HepG2 (cell line): ENCODE results near the gene JCAD. TPM values are rescaled to one million over a fixed set of nuclear protein-coding genes. Genes with fewer than 3 reads are reported as not detected.

Experiments
- ATAC-seq: fragments of 200-7000 bp; cut with Tn5 transposase; 3 replicates; pipeline ENCODE4 v1.9.1; 2020; ENCODE audit warnings: mild to moderate bottlenecking, moderate library complexity
- BruUV-seq: library from RNA; stranded (reverse); fragments of 400-500 nt; replicated peaks from 2 replicates; lab custom pipeline; 2021; lab: Mats Ljungman, UMichigan
- CTCF ChIA-PET: fragments of 300-600 bp; formaldehyde crosslinking; extraction: SDS; loops from one replicate; lab custom pipeline; 2021; ENCODE audit warnings: low total read pairs, inconsistent platforms, low intra/inter-chr PET ratio; lab: Yijun Ruan, JAX
- POLR2A ChIA-PET: fragments of 350-600 bp; sonication (Branson Sonifier 250); formaldehyde crosslinking; loops from one replicate; lab custom pipeline; 2020; ENCODE audit warnings: antibody characterized with exemption, inconsistent platforms; lab: Yijun Ruan, JAX
- DNase-seq: peaks from one replicate; pipeline ENCODE4 v3.0.0-alpha.2; 2015; ENCODE audit warnings: low spot score
- FAIRE-seq: peaks from 3 replicates; lab custom pipeline; 2011; peaks lifted over from hg19 to GRCh38; lab: Jason Lieb, UNC
- H2AFZ ChIP-seq: one replicate; pipeline ENCODE4 v1.6.1; 2011; ENCODE audit warnings: low read length, inconsistent platforms
- H3K27ac ChIP-seq: fragments of 300-600 bp; 3 replicates; pipeline ENCODE4 v1.8.0; 2011; ENCODE audit warnings: mixed run types, mild to moderate bottlenecking, mixed read lengths, low read length, inconsistent platforms; ENCODE audit not compliant: insufficient read depth; ENCODE audit errors: extremely low read length
- H3K27me3 ChIP-seq, 2 experiments: fragments of 200-600 bp in 1 of 2; 2 replicates in 1 of 2; 3 replicates in 1 of 2; pipeline versions ENCODE4 v1.6.0 to v1.8.0; 2011; ENCODE audit warnings: low read length in 2 of 2, mild to moderate bottlenecking in 2 of 2, moderate library complexity in 2 of 2, inconsistent platforms in 1 of 2; ENCODE audit not compliant: insufficient read depth in 2 of 2, control insufficient read depth in 1 of 2
- H3K36me3 ChIP-seq, 2 experiments: fragments of 200-600 bp in 1 of 2; replicated peaks in 1 of 2; 2 replicates in 1 of 2; 3 replicates in 1 of 2; pipeline versions ENCODE4 v1.5.1 to v1.8.0; 2011; ENCODE audit warnings: low read length in 2 of 2, inconsistent platforms in 1 of 2; ENCODE audit not compliant: insufficient read depth in 2 of 2, control insufficient read depth in 1 of 2
- H3K4me1 ChIP-seq: 2 replicates; pipeline ENCODE4 v1.5.1; 2012; ENCODE audit warnings: low read length, inconsistent platforms; ENCODE audit not compliant: insufficient read depth
- H3K4me2 ChIP-seq: 2 replicates; pipeline ENCODE4 v1.6.0; 2011; ENCODE audit warnings: low read depth, low read length, inconsistent platforms
- H3K4me3 ChIP-seq, 3 experiments: fragments of 200-600 bp in 1 of 3; sonication (generic), shearing (Covaris generic) in 1 of 3; replicated peaks in 1 of 3; 2 replicates each; pipeline ENCODE4 v1.5.1; 2011 to 2016; ENCODE audit warnings: low read length in 3 of 3, inconsistent platforms in 2 of 3, low read depth in 2 of 3, mild to moderate bottlenecking in 2 of 3, control low read depth in 1 of 3, mixed read lengths in 1 of 3; ENCODE audit not compliant: insufficient read depth in 1 of 3
- H3K79me2 ChIP-seq: one replicate; pipeline ENCODE4 v1.6.1; 2011; ENCODE audit warnings: low read length, inconsistent platforms; ENCODE audit not compliant: insufficient read depth
- H3K9ac ChIP-seq: 2 replicates; pipeline ENCODE4 v1.6.0; 2011; ENCODE audit warnings: mild to moderate bottlenecking, low read depth, low read length, inconsistent platforms; ENCODE audit not compliant: insufficient read depth
- H3K9me3 ChIP-seq: 2 replicates; pipeline ENCODE4 v1.5.1; 2012; ENCODE audit warnings: mild to moderate bottlenecking, low read length
- H4K20me1 ChIP-seq: 2 replicates; pipeline ENCODE4 v1.6.0; 2011; ENCODE audit warnings: inconsistent platforms, mild to moderate bottlenecking, low read length, moderate library complexity; ENCODE audit not compliant: insufficient read depth
- ATF7 ChIP-seq, 2 experiments: fragments of 450-650 bp in 1 of 2; sonication (generic) in 1 of 2; formaldehyde crosslinking in 1 of 2; IDR thresholded peaks; 2 replicates each; pipeline versions ENCODE4 v1.4.0 to v1.6.1; 2016 to 2020; ENCODE audit warnings: antibody characterized with exemption in 1 of 2, mild to moderate bottlenecking in 1 of 2, missing genetic modification reagents in 1 of 2
- CCDC6 ChIP-seq: sonication (generic); formaldehyde crosslinking; IDR thresholded peaks from 2 replicates; pipeline ENCODE4 v1.8.1; 2022; ENCODE audit warnings: mild to moderate bottlenecking, missing genetic modification reagents, moderate library complexity
- CREB1 ChIP-seq, 2 experiments: fragments of 450-650 bp in 1 of 2; IDR thresholded peaks; 2 replicates each; pipeline ENCODE4 v1.6.1; 2016 to 2017; ENCODE audit warnings: control low read depth in 1 of 2, mild to moderate bottlenecking in 1 of 2, missing compliant biosample characterization in 1 of 2, missing genetic modification characterization in 1 of 2
- FOXC1 ChIP-seq: sonication (generic); formaldehyde crosslinking; IDR thresholded peaks from 2 replicates; pipeline ENCODE4 v1.8.0; 2022; ENCODE audit warnings: mild to moderate bottlenecking, missing genetic modification reagents, borderline replicate concordance
- YY1 ChIP-seq: IDR thresholded peaks from 2 replicates; pipeline ENCODE4 v1.6.1; 2011; ENCODE audit warnings: low read length, low read depth, moderate library complexity, mild to moderate bottlenecking; ENCODE audit not compliant: insufficient read depth, insufficient replicate concordance
- ZNF782 ChIP-seq: sonication (generic); formaldehyde crosslinking; IDR thresholded peaks from 2 replicates; pipeline ENCODE4 v1.4.0; 2020; ENCODE audit warnings: missing genetic modification reagents, mild to moderate bottlenecking, borderline replicate concordance
- WGBS: methylation state at CpG from one replicate; pipeline ENCODE4 v1.1.6; 2017; ENCODE audit warnings: low lambda C conversion rate; 5-methylcytosine and 5-hydroxymethylcytosine counted together
- in situ Hi-C: cut with HindIII; loops from 2 replicates; pipeline ENCODE4 v1.10.0; 2017; ENCODE audit warnings: low pct_unique_long_range_greater_than_20kb; ENCODE audit not compliant: extremely low pct_ligation_motif_present
- intact Hi-C: fragments of 100-400 bp; cut with micrococcal nuclease; formaldehyde crosslinking; loops from one replicate; pipeline ENCODE4 v1.10.0; 2022; ENCODE audit not compliant: unreplicated experiment
- polyA plus RNA-seq, 8 experiments: library from polyadenylated mRNA; depleted of rRNA in 3 of 8; stranded (reverse) in 7 of 8; unstranded in 1 of 8; fragments of >200 nt; fragmentation: Illumina TruSeq in 4 of 8; extraction: Trizol in 4 of 8; gene quantifications; 2 replicates each; pipeline versions ENCODE4 v1.2.1 to v1.2.3, GENCODE V29; 2011 to 2016; ENCODE audit warnings: low read depth in 4 of 8, missing spikeins in 1 of 8, mixed read lengths in 1 of 8; ENCODE audit not compliant: insufficient read depth in 1 of 8
- total RNA-seq, 5 experiments: library from RNA; depleted of rRNA; stranded (reverse); fragments of >200 nt; fragmentation: Illumina TruSeq; extraction: Trizol; gene quantifications; 2 replicates each; pipeline ENCODE4 v1.2.3, GENCODE V29; 2016; ENCODE audit warnings: low read depth in 1 of 5
- TF ChIP-seq, protein P1 (sequence below): IDR thresholded peaks from 2 replicates; pipeline ENCODE4 v1.6.1; 2016; ENCODE audit warnings: missing compliant biosample characterization, missing genetic modification reagents, borderline replicate concordance

The JCAD gene
- total and polyA plus RNA-seq, 2 of the 13 experiments (the other 11 are each of a cell fraction or from before 2014, with no cell fraction given) = 0.04 to 0.08 TPM

DNA sequence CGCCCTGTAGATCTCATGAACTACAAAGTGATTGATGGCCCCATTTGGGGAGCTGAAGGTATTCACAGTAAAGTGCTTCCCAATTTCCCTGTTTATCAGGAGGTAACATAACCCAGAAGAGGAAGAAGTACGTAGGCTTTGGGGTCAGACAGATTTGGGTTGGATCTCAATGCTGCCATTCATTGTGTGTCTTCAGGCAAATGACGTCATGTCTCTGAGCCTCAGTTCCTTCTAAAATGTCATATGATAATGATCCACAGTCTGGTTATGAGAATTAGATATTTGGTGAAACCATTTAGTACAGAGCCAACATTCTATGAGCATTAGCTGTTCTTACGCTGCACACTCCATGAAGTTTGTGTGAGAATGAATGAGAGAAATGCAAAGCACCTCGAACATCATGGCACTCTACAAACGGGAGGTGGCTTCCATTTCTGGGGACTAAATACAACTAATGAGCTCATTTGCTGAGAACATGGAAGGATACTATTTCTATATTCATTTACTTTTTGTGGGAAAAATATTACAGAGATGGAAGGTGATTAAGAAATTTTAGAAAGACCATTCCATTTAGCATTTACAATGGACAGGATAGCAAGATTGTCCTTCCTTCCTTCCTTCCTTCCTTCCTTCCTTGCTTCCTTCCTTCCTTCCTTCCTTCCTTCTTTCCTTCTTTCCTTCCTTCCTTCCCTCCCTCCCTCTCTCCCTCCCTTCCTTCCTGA is 13.8 kb upstream of the JCAD start:
- ATAC-seq (no peak), DNase-seq (no peak), FAIRE-seq (no peak)
- BruUV-seq = no TSS peak
- in situ Hi-C loops (no loop called here), intact Hi-C loops (no loop called here)
- WGBS = 64% methylated on average over 6 of the region's 6 CpGs
- Histone ChIP-seq H3K36me3 (no peaks in the 10 kb centered on the region), H3K79me2 (no peaks in the 10 kb centered on the region), H3K9me3 (no peaks in the 10 kb centered on the region), H3K27me3 (peaks cover 0 to 3% of the 10 kb centered on the region in 2 experiments; a peak in 2 of 5 replicates), H2AFZ (no peak overlapping the region), H4K20me1 (no peaks in the 10 kb centered on the region), H3K4me3 (no peak overlapping the region), H3K27ac (no peak overlapping the region), H3K4me1 (peaks cover 29% of the 10 kb centered on the region), H3K4me2 (no peak overlapping the region), H3K9ac (no peak overlapping the region)
- ChIA-PET CTCF (no interaction called here), POLR2A (no interaction called here)
- peak; percentile 74 for TF ChIP-seq ATF7 (IDR thresholded peaks at IDR 0.05)
- TF ChIP-seq ATF7 (CRISPR knock-in tag; IDR thresholded peaks at IDR 0.05) = no peak
- TF ChIP-seq CCDC6 (CRISPR knock-in tag) = no peak
- TF ChIP-seq ZNF782 = no peak
- TF ChIP-seq, protein P1, sequence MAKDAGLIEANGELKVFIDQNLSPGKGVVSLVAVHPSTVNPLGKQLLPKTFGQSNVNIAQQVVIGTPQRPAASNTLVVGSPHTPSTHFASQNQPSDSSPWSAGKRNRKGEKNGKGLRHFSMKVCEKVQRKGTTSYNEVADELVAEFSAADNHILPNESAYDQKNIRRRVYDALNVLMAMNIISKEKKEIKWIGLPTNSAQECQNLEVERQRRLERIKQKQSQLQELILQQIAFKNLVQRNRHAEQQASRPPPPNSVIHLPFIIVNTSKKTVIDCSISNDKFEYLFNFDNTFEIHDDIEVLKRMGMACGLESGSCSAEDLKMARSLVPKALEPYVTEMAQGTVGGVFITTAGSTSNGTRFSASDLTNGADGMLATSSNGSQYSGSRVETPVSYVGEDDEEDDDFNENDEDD (CRISPR knock-in tag) = no peak
- no peak for TF ChIP-seq FOXC1 (CRISPR knock-in tag)
- TF ChIP-seq YY1 = no peak
- peak; percentile 59 for TF ChIP-seq CREB1 (IDR thresholded peaks at IDR 0.05)
- TF ChIP-seq CREB1 (CRISPR knock-in tag; IDR thresholded peaks at IDR 0.05) = no peak
